ENCODE results near the gene CAMKMT.

The CAMKMT gene

DNA sequence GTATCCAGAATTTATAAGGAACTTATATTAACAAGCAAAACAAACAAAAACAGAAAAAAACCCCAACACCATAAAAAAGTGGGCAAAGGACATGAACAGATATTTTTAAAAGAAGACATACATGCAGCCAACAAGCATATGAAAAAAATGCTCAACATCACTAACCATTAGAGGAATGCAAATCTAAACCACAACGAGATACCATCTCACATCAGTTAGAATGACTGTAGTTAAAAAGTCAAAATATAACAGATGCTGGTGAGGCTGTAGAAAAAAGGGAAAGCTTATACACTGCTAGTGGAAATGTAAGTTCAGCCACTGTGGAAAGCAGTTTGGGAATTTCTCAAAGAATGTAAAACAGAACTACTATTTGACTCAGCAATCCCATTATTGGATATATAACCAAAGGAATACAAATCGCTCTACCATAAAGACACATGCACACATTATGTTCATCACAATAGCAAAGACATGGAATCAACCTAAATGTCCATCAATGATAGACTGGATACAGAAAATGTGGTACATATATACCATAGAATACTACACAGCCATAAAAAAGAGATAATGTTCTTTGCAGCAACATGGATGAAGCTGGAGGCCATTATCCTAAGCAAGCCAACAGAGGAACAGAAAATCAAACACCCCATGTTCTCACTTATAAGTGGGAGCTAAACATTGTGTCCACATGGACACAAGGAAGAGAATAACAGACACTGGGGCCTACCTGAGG, 25.8 kb upstream of the CAMKMT start:
- no peak overlapping the region for H3K18ac ChIP-seq (ENCODE audit: low read length)
- no peak overlapping the region for H3K27ac ChIP-seq (replicated peaks; ENCODE audit: low read length)
- no peak overlapping the region for H2BK5ac ChIP-seq (ENCODE audit: low read length)
- no peak overlapping the region for H3K4me3 ChIP-seq (ENCODE audit: low read length in 2 of 2)
- H3K9me3 ChIP-seq (replicated peaks in 1 of 2; ENCODE audit: control insufficient read depth in 2 of 2, insufficient read depth in 1 of 2, low read depth in 1 of 2, low read length in 2 of 2), result peaks cover 2 to 13% of the 10 kb centered on the region in 2 donors
- H2BK15ac ChIP-seq (ENCODE audit: low read length), result no peak overlapping the region
- H2AK5ac ChIP-seq (ENCODE audit: low read depth, low read length), result no peak overlapping the region
- no CpG with 5 or more reads among the region's 2 CpGs for WGBS, 2 donors (ENCODE audit: extremely low coverage in 2 of 2, insufficient read length in 2 of 2, insufficient replicate concordance in 1 of 2)
- H3K23ac ChIP-seq (ENCODE audit: low read depth, low read length, poor library complexity), result no peak overlapping the region
- no peaks in the 10 kb centered on the region for H3K27me3 ChIP-seq (ENCODE audit: control insufficient read depth in 3 of 3, insufficient read depth in 3 of 3, low read depth in 1 of 3, low read length in 3 of 3)
- H3K79me1 ChIP-seq (ENCODE audit: low read depth, low read length), result no peaks in the 10 kb centered on the region
- H3K14ac ChIP-seq (ENCODE audit: low read length), result no peak overlapping the region
- no peak overlapping the region for H4K8ac ChIP-seq (ENCODE audit: low read depth, low read length)
- peaks cover 13 to 96% of the 10 kb centered on the region in 2 donors for H3K36me3 ChIP-seq (replicated peaks in 1 of 2; ENCODE audit: control insufficient read depth in 2 of 2, insufficient read depth in 2 of 2, low read length in 2 of 2)
- no peak overlapping the region for H3K9ac ChIP-seq (ENCODE audit: low read depth, low read length, poor library complexity)
- no peak overlapping the region for H2BK120ac ChIP-seq (ENCODE audit: low read depth, low read length)
- H2AFZ ChIP-seq (ENCODE audit: low read length), result no peak overlapping the region
- H2BK12ac ChIP-seq (ENCODE audit: low read length), result no peak overlapping the region
- no peak overlapping the region for H4K91ac ChIP-seq (ENCODE audit: low read depth, low read length, poor library complexity)
- H3K4me2 ChIP-seq (ENCODE audit: insufficient read depth, low read length, poor library complexity, severe bottlenecking), result no peak overlapping the region
- no peak for DNase-seq (ENCODE audit: low spot score)
- H3K4me1 ChIP-seq (ENCODE audit: control insufficient read depth in 2 of 2, insufficient read depth in 1 of 2, low read depth in 1 of 2, low read length in 2 of 2), result peaks cover 0 to 3% of the 10 kb centered on the region in 2 donors
- H3K4ac ChIP-seq (ENCODE audit: low read length), result no peak overlapping the region

DNA sequence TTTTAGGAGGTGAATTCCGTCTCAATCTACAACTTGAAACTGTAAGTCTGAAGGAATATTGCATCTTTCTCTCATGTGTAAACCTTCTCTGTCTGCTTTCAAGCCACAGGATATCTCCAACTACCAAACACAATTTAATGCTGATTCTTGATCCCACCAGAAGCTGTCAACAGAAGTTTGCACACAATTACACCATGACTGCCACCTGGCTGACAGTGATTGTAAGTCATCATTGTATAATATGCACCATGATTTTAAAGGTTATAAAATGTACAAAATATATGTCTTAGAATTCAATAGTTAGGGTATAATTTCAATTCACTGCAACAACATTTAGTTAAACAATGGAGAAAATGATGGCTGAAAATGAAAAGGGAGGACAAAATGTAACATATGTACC, 18.9 kb upstream of the CAMKMT start:
- Histone ChIP-seq H3K23ac (ENCODE audit: low read depth, low read length, poor library complexity) (no peak overlapping the region), H2BK15ac (ENCODE audit: low read length) (no peak overlapping the region), H3K9ac (ENCODE audit: low read depth, low read length, poor library complexity) (no peak overlapping the region), H2BK12ac (ENCODE audit: low read length) (no peak overlapping the region), H3K14ac (ENCODE audit: low read length) (no peak overlapping the region), H4K8ac (ENCODE audit: low read depth, low read length) (no peak overlapping the region), H3K79me1 (ENCODE audit: low read depth, low read length) (no peaks in the 10 kb centered on the region), H4K91ac (ENCODE audit: low read depth, low read length, poor library complexity) (no peak overlapping the region), H3K27ac (replicated peaks; ENCODE audit: low read length) (no peak overlapping the region), H3K4ac (ENCODE audit: low read length) (no peak overlapping the region), H2BK5ac (ENCODE audit: low read length) (no peak overlapping the region), H3K27me3 (ENCODE audit: control insufficient read depth in 3 of 3, insufficient read depth in 3 of 3, low read depth in 1 of 3, low read length in 3 of 3) (no peaks in the 10 kb centered on the region), H2AK5ac (ENCODE audit: low read depth, low read length) (no peak overlapping the region), H2AFZ (ENCODE audit: low read length) (no peak overlapping the region), H3K4me1 (ENCODE audit: control insufficient read depth in 2 of 2, insufficient read depth in 1 of 2, low read depth in 1 of 2, low read length in 2 of 2) (no peaks in the 10 kb centered on the region), H3K36me3 (replicated peaks in 1 of 2; ENCODE audit: control insufficient read depth in 2 of 2, insufficient read depth in 2 of 2, low read length in 2 of 2) (peaks cover 4 to 99% of the 10 kb centered on the region in 2 donors), H3K9me3 (replicated peaks in 1 of 2; ENCODE audit: control insufficient read depth in 2 of 2, insufficient read depth in 1 of 2, low read depth in 1 of 2, low read length in 2 of 2) (peaks cover 0 to under 1% of the 10 kb centered on the region in 2 donors), H3K4me3 (ENCODE audit: low read length in 2 of 2) (no peak overlapping the region), H3K4me2 (ENCODE audit: insufficient read depth, low read length, poor library complexity, severe bottlenecking) (no peak overlapping the region), H3K18ac (ENCODE audit: low read length) (no peak overlapping the region), H2BK120ac (ENCODE audit: low read depth, low read length) (no peak overlapping the region)
- no CpG with 5 or more reads among the region's 1 CpG for WGBS, 2 donors (ENCODE audit: extremely low coverage in 2 of 2, insufficient read length in 2 of 2, insufficient replicate concordance in 1 of 2)
- no peak for DNase-seq (ENCODE audit: low spot score)

DNA sequence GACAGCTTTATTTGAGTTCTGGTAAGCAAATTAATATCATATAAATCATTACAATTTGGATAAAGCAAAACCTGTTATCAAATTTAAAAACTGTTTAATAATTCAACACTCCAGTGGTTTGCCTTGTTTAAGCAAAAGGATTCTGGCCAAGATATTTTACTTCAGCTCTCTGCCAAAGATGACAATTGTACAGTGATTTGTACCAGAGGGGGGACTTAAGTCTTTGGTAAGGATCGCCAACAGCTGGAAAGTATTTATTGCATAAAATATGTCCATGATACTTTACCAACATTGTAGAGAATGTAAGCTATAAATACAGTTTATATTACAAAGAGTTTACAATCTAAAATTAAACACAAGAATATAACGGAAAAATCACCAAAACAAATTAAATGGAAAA, 14.2 kb upstream of the CAMKMT start:
- H2BK15ac ChIP-seq (ENCODE audit: low read length), result no peak overlapping the region
- no peak overlapping the region for H3K27ac ChIP-seq (replicated peaks; ENCODE audit: low read length)
- no peak overlapping the region for H2AFZ ChIP-seq (ENCODE audit: low read length)
- H3K36me3 ChIP-seq (replicated peaks in 1 of 2; ENCODE audit: control insufficient read depth in 2 of 2, insufficient read depth in 2 of 2, low read length in 2 of 2), result peaks cover 0 to 56% of the 10 kb centered on the region in 2 donors
- WGBS, 2 donors (ENCODE audit: extremely low coverage in 2 of 2, insufficient read length in 2 of 2, insufficient replicate concordance in 1 of 2), result no CpG with 5 or more reads among the region's 2 CpGs
- H4K8ac ChIP-seq (ENCODE audit: low read depth, low read length), result no peak overlapping the region
- DNase-seq (ENCODE audit: low spot score), result no peak
- H2AK5ac ChIP-seq (ENCODE audit: low read depth, low read length), result no peak overlapping the region
- no peaks in the 10 kb centered on the region for H3K4me1 ChIP-seq (ENCODE audit: control insufficient read depth in 2 of 2, insufficient read depth in 1 of 2, low read depth in 1 of 2, low read length in 2 of 2)
- no peak overlapping the region for H3K18ac ChIP-seq (ENCODE audit: low read length)
- no peak overlapping the region for H3K4me3 ChIP-seq (ENCODE audit: low read length in 2 of 2)
- no peak overlapping the region for H2BK5ac ChIP-seq (ENCODE audit: low read length)
- no peak overlapping the region for H2BK12ac ChIP-seq (ENCODE audit: low read length)
- no peak overlapping the region for H3K23ac ChIP-seq (ENCODE audit: low read depth, low read length, poor library complexity)
- no peak overlapping the region for H4K91ac ChIP-seq (ENCODE audit: low read depth, low read length, poor library complexity)
- no peaks in the 10 kb centered on the region for H3K27me3 ChIP-seq (ENCODE audit: control insufficient read depth in 3 of 3, insufficient read depth in 3 of 3, low read depth in 1 of 3, low read length in 3 of 3)
- no peak overlapping the region for H3K14ac ChIP-seq (ENCODE audit: low read length)
- peaks cover 0 to 3% of the 10 kb centered on the region in 2 donors for H3K9me3 ChIP-seq (replicated peaks in 1 of 2; ENCODE audit: control insufficient read depth in 2 of 2, insufficient read depth in 1 of 2, low read depth in 1 of 2, low read length in 2 of 2)
- H3K79me1 ChIP-seq (ENCODE audit: low read depth, low read length), result no peaks in the 10 kb centered on the region
- H3K9ac ChIP-seq (ENCODE audit: low read depth, low read length, poor library complexity), result no peak overlapping the region
- no peak overlapping the region for H3K4me2 ChIP-seq (ENCODE audit: insufficient read depth, low read length, poor library complexity, severe bottlenecking)
- no peak overlapping the region for H2BK120ac ChIP-seq (ENCODE audit: low read depth, low read length)
- no peak overlapping the region for H3K4ac ChIP-seq (ENCODE audit: low read length)

DNA sequence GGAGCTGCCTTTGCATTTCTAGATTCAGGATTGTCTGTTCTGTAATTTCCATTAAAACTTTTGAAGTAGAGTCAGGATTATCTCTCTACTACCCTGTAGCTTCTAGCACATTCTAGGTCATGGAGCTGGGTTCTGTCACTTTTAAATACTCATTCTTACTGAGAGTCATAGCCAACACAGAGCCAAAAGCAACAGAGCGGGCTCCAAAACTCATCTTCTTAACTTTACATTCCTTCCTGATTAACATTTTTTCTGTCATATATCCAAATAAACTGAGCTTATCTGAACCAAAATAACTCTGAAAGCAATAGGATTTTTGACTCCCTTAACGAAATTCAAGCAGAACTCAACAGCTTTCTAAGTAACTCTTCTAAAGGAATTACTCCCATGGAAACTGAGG, 13.3 kb upstream of the CAMKMT start:
- Histone ChIP-seq H4K8ac (ENCODE audit: low read depth, low read length) (no peak overlapping the region), H3K27ac (replicated peaks; ENCODE audit: low read length) (no peak overlapping the region), H3K79me1 (ENCODE audit: low read depth, low read length) (no peaks in the 10 kb centered on the region), H2AFZ (ENCODE audit: low read length) (no peak overlapping the region), H2BK120ac (ENCODE audit: low read depth, low read length) (no peak overlapping the region), H2BK5ac (ENCODE audit: low read length) (no peak overlapping the region), H2BK15ac (ENCODE audit: low read length) (no peak overlapping the region), H3K9me3 (replicated peaks in 1 of 2; ENCODE audit: control insufficient read depth in 2 of 2, insufficient read depth in 1 of 2, low read depth in 1 of 2, low read length in 2 of 2) (peaks cover 0 to 3% of the 10 kb centered on the region in 2 donors), H4K91ac (ENCODE audit: low read depth, low read length, poor library complexity) (no peak overlapping the region), H3K4me1 (ENCODE audit: control insufficient read depth in 2 of 2, insufficient read depth in 1 of 2, low read depth in 1 of 2, low read length in 2 of 2) (no peaks in the 10 kb centered on the region), H3K27me3 (ENCODE audit: control insufficient read depth in 3 of 3, insufficient read depth in 3 of 3, low read depth in 1 of 3, low read length in 3 of 3) (no peaks in the 10 kb centered on the region), H3K4ac (ENCODE audit: low read length) (no peak overlapping the region), H3K23ac (ENCODE audit: low read depth, low read length, poor library complexity) (no peak overlapping the region), H3K18ac (ENCODE audit: low read length) (no peak overlapping the region), H3K36me3 (replicated peaks in 1 of 2; ENCODE audit: control insufficient read depth in 2 of 2, insufficient read depth in 2 of 2, low read length in 2 of 2) (peaks cover 0 to 53% of the 10 kb centered on the region in 2 donors), H3K9ac (ENCODE audit: low read depth, low read length, poor library complexity) (no peak overlapping the region), H2AK5ac (ENCODE audit: low read depth, low read length) (no peak overlapping the region), H3K4me2 (ENCODE audit: insufficient read depth, low read length, poor library complexity, severe bottlenecking) (no peak overlapping the region), H3K14ac (ENCODE audit: low read length) (no peak overlapping the region), H2BK12ac (ENCODE audit: low read length) (no peak overlapping the region), H3K4me3 (ENCODE audit: low read length in 2 of 2) (no peak overlapping the region)
- no peak for DNase-seq (ENCODE audit: low spot score)
- WGBS, 2 donors (ENCODE audit: extremely low coverage in 2 of 2, insufficient read length in 2 of 2, insufficient replicate concordance in 1 of 2), result no CpG with 5 or more reads among the region's 2 CpGs
